Uterus (tissue), 2 donors: ENCODE measurements around the gene BDKRB2.

Experiments used
- POLR2A ChIP-seq, 2 donors: fragments of 450-650 bp; IDR thresholded peaks; one replicate each; pipeline ENCODE4 v1.6.1; 2016; ENCODE audit warnings: antibody characterized with exemption in 2 of 2, mild to moderate bottlenecking in 1 of 2, moderate library complexity in 1 of 2
- TF ChIP-seq, protein P1 (sequence below), 4 experiments: fragments of 200-600 bp in 2 of 4; fragments of 450-650 bp in 2 of 4; sonication (generic) in 2 of 4; IDR thresholded peaks; one replicate each; pipeline ENCODE4 v1.5.1; 2016 to 2019; ENCODE audit warnings: antibody characterized with exemption in 4 of 4, mild to moderate bottlenecking in 2 of 4, moderate library complexity in 1 of 4

GRCh38 chr14:96281486-96281885 is 76.8 kb downstream of the BDKRB2 start:
- TF ChIP-seq, protein P1, sequence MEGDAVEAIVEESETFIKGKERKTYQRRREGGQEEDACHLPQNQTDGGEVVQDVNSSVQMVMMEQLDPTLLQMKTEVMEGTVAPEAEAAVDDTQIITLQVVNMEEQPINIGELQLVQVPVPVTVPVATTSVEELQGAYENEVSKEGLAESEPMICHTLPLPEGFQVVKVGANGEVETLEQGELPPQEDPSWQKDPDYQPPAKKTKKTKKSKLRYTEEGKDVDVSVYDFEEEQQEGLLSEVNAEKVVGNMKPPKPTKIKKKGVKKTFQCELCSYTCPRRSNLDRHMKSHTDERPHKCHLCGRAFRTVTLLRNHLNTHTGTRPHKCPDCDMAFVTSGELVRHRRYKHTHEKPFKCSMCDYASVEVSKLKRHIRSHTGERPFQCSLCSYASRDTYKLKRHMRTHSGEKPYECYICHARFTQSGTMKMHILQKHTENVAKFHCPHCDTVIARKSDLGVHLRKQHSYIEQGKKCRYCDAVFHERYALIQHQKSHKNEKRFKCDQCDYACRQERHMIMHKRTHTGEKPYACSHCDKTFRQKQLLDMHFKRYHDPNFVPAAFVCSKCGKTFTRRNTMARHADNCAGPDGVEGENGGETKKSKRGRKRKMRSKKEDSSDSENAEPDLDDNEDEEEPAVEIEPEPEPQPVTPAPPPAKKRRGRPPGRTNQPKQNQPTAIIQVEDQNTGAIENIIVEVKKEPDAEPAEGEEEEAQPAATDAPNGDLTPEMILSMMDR (IDR thresholded peaks at IDR 0.05): no peak
- no peak for TF ChIP-seq POLR2A (IDR thresholded peaks at IDR 0.05)
